ENCODE measurements around the gene TNS1. TPM values are rescaled to one million over a fixed set of nuclear protein-coding genes. Genes with fewer than 3 reads are reported as not detected.
A peak's percentile ranks its signal among the peaks of the same experiment; 100 is the strongest.

Gene TNS1
- total RNA-seq, 4 donors from 2014 or later = 23.1 to 156 (median 81.1) TPM

GRCh38 chr2:217970206-217970605, 32.6 kb downstream of the TNS1 start:
- TF ChIP-seq, protein P1, sequence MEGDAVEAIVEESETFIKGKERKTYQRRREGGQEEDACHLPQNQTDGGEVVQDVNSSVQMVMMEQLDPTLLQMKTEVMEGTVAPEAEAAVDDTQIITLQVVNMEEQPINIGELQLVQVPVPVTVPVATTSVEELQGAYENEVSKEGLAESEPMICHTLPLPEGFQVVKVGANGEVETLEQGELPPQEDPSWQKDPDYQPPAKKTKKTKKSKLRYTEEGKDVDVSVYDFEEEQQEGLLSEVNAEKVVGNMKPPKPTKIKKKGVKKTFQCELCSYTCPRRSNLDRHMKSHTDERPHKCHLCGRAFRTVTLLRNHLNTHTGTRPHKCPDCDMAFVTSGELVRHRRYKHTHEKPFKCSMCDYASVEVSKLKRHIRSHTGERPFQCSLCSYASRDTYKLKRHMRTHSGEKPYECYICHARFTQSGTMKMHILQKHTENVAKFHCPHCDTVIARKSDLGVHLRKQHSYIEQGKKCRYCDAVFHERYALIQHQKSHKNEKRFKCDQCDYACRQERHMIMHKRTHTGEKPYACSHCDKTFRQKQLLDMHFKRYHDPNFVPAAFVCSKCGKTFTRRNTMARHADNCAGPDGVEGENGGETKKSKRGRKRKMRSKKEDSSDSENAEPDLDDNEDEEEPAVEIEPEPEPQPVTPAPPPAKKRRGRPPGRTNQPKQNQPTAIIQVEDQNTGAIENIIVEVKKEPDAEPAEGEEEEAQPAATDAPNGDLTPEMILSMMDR (IDR thresholded peaks at IDR 0.05) = no peak
- TF ChIP-seq POLR2A (IDR thresholded peaks at IDR 0.05) = no peak
- Histone ChIP-seq H3K36me3 (no peaks in the 10 kb centered on the region), H3K9me3 (no peaks in the 10 kb centered on the region), H3K27me3 (no peaks in the 10 kb centered on the region), H3K4me3 (no peak overlapping the region), H3K4me1 (peaks cover 0 to 13% (median 0%) of the 10 kb centered on the region in 4 donors), H3K27ac (no peak overlapping the region)
- no peak for DNase-seq

DNA sequence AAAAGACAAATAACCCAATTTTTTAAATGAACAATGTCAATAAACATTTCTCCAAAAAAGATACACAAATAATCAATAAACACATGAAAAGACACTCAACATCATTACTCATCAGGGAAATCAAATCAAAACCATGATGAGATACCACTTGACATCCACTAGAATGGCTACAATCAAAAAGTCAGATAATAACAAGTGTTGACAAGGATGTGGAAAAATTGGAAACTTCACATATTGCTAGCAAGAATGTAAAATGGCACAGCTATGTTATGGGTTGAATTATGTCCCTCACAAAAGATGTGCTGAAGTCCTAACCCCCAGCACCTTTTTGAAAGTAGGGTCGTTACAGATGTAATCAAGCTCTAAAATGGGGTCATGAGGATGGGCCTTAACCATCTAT, 33.2 kb downstream of the TNS1 start:
- TF ChIP-seq, protein P1 (IDR thresholded peaks at IDR 0.05) = no peak
- no peak for TF ChIP-seq POLR2A (IDR thresholded peaks at IDR 0.05)
- no peak for DNase-seq
- H3K9me3 ChIP-seq = no peaks in the 10 kb centered on the region
- H3K4me1 ChIP-seq = peaks cover 0 to 19% (median 0%) of the 10 kb centered on the region in 4 donors
- no peaks in the 10 kb centered on the region for H3K36me3 ChIP-seq
- no peak overlapping the region for H3K27ac ChIP-seq
- no peaks in the 10 kb centered on the region for H3K27me3 ChIP-seq
- H3K4me3 ChIP-seq = no peak overlapping the region

GRCh38 chr2:217968023-217968422, 34.8 kb downstream of the TNS1 start:
- TF ChIP-seq POLR2A (IDR thresholded peaks at IDR 0.05) = no peak
- TF ChIP-seq, protein P1 (IDR thresholded peaks at IDR 0.05) = no peak
- no peaks in the 10 kb centered on the region for H3K27me3 ChIP-seq
- H3K9me3 ChIP-seq = no peaks in the 10 kb centered on the region
- no peak overlapping the region for H3K4me3 ChIP-seq
- no peak overlapping the region for H3K27ac ChIP-seq
- no peaks in the 10 kb centered on the region for H3K36me3 ChIP-seq
- peaks cover 0 to 23% (median 0%) of the 10 kb centered on the region in 4 donors for H3K4me1 ChIP-seq
- no peak for DNase-seq

DNA sequence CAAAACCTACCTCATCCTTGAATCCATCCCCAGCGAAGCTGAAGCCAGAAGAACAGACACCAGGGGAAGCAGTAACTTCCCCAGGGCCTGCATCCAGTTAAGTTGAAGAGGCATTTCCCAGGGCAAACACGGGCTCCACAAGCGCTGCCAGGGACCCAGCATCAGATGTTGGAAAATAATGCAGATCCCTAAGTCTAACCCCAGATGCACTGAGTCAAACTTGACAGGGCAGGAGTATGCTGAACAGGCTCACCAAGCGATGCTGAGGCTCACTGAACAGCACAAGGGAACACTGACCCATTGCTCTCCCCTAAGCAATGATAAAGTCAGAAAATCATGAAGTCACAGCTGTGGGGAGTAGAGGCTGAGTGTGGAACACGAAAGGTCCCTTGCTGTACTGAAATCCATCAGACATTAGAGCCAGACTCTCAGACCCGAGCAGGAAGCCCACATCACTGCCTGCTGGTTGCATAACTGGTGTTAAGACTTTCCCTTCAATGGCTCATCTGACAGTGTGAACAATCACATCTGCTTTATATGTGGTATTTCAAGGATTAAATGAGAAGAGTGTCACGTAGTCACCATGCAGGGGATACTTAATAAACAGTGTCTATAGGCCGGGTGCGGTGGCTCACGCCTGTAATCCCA, 36.2 kb downstream of the TNS1 start:
- no peaks in the 10 kb centered on the region for H3K9me3 ChIP-seq
- no peak for TF ChIP-seq POLR2A (IDR thresholded peaks at IDR 0.05)
- TF ChIP-seq, protein P1 (IDR thresholded peaks at IDR 0.05) = no peak
- peak in 1 of 3 donors; percentile 26 for DNase-seq
- H3K4me3 ChIP-seq = no peak overlapping the region
- no peaks in the 10 kb centered on the region for H3K36me3 ChIP-seq
- H3K27me3 ChIP-seq = no peaks in the 10 kb centered on the region
- H3K27ac ChIP-seq = peak overlapping the region in 3 of 4 donors; percentile 46 to 74 (median 72)
- peaks cover 0 to 17% (median 0%) of the 10 kb centered on the region in 4 donors for H3K4me1 ChIP-seq

DNA sequence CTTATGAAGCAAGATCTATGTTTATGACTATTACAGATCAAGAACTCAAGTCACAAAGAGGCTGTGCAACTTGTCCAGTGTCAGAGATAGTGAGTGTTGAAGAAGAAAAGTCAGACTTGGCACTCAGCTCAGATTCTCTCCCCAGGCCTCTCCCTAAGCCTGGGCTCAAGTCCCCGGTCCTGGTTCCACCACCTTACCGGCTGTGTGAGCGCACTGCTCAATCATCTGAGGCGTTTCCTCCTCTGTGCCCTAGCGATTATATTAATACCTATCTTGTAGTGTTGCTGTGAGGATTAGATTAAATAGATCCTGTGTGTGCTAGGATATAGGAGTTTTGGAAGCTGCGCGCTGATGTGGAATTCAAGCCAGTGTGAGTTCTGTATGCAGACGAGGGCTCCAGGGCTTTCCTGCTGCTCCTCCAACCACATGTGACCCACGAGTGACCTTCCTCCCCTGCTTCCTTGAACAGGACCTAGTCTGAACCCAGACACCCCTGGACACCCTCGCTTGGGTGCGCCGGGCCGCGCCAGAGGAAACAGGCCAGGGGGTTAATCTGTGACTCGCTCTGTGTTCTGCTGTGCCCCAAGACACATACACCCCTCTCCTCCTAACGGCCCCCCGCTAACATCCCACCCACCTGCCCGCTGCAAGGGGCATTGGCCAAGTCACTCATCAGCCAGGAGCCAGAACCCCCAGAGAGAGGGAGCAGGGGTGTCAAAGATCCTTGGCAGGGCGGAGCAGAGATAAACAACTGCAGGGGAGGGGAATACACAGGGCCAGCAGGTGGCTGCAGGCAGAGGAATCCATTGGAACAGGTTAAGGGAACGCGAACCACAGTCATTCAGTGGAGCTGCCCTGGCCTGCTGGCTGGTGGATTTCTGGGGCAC, 38.3 kb downstream of the TNS1 start:
- TF ChIP-seq POLR2A (IDR thresholded peaks at IDR 0.05) = no peak
- H3K9me3 ChIP-seq = no peaks in the 10 kb centered on the region
- no peaks in the 10 kb centered on the region for H3K36me3 ChIP-seq
- H3K4me3 ChIP-seq = no peak overlapping the region
- H3K4me1 ChIP-seq = peaks cover 0 to 17% (median 0%) of the 10 kb centered on the region in 4 donors
- H3K27me3 ChIP-seq = no peaks in the 10 kb centered on the region
- H3K27ac ChIP-seq = peak overlapping the region in 2 of 4 donors; percentile 43 to 74
- DNase-seq = peak in 2 of 3 donors; percentile 34 to 40

GRCh38 chr2:217960351-217960750, 42.4 kb downstream of the TNS1 start:
- no peaks in the 10 kb centered on the region for H3K27me3 ChIP-seq
- no peak for TF ChIP-seq POLR2A (IDR thresholded peaks at IDR 0.05)
- TF ChIP-seq, protein P1 (IDR thresholded peaks at IDR 0.05) = no peak
- DNase-seq = peak in 2 of 3 donors; percentile 33 to 36
- no peaks in the 10 kb centered on the region for H3K9me3 ChIP-seq
- peak overlapping the region in 1 of 4 donors; percentile 33 for H3K27ac ChIP-seq
- no peaks in the 10 kb centered on the region for H3K36me3 ChIP-seq
- H3K4me3 ChIP-seq = no peak overlapping the region
- H3K4me1 ChIP-seq = peaks cover 0 to 12% (median 0%) of the 10 kb centered on the region in 4 donors

All from Peyer's patch (tissue), 4 donors.